GM18498 (cell line): Measurements from ENCODE around the gene WDR70.
"Not testable (repeated sequence)": the region's sequence is repeated elsewhere in the genome, so short reads cannot be mapped to it uniquely, and the experiment has no call there.

Experiments used
- ATAC-seq: cut with Tn5 transposase; IDR thresholded peaks from one replicate; pipeline ENCODE4 v1.9.1; 2021; ENCODE audit warnings: mild to moderate bottlenecking, moderate library complexity; ENCODE audit not compliant: unreplicated experiment

The WDR70 gene

DNA sequence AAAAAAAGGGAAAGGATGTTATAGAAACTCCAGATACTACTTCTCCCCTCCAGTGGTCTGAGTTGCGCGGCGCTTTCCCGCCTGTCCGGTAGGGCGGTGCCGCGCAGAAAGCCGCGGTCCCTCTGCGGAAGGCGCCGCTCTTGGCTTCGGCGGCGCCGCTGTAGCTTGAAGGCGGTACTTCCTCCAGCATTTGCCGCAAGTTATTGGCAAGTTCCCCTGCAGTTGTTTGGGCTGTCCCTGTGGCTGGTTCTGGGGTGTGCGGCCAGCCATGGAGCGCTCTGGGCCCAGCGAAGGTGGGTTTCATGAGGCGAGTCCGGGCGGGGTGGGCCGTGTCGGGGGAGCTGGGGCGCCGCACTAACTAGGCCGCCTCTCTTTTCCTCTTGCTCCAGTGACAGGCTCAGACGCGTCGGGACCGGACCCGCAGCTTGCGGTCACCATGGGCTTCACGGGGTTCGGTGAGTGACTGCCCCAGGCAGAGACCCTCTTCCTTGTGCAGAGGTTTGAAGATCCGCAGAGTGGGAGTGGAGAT, at the start of gene WDR70:
WDR70 (plus strand) TSS at position 219 of the 529 bp plus-strand sequence; CDS start at position 269, 50 bp downstream.
- ATAC-seq: peak; percentile 99

DNA sequence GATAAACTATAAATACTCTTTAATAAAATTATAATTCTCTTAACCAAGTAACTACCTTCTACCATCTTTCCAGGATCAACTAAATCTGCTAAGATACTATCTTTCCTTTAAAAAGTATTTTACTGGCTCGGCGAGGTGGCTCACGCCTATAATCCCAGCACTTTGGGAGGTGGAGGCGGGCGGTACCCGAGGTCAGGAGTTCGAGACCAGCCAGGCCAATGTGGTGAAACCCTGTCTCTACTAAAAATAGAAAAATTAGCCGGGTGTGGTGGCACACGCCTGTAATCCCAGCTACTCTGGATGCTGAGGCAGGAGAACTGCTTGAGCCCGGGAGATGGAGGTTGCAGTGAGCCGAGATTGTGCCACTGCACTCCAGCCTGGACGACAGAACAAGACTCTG, 44.4 kb upstream of the WDR70 start:
- ATAC-seq: not testable (repeated sequence)

DNA sequence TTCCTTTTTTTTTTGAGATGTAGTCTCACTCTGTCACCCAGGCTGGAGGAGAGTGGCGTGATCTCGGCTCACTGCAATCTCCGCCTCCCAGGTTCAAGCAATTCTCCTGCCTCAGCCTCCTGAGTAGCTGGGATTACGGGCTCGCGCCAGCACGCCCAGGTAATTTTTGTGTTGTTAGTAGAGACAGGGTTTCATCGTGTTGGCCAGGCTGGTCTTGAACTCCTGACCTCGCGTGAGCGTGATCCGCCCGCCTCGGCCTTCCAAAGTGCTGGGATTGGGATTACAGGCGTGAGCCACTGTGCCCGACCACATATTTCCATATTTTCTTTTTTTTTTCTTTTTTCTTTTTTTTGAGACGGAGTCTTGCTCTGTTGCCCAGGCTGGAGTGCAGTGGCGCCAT, 36.4 kb upstream of the WDR70 start:
- ATAC-seq: not testable (repeated sequence)

DNA sequence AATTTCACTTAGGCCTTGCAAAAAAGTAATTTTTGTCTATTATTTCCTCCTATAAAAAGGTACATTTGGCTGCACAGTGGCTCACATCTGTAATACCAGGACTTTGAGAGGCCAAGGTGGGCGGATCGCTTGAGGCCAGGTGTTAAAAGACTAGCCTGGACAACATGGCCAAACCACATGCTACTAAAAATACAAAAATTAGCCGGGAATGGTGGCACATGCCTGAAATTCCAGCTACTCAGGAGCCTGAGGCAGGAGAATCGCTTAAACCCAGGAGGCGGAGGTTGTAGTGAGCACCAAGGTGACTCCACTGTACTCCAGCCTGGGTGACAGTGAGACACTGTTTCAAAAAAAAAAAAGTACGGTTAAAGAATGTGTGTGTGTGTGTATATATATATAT, 24.0 kb upstream of the WDR70 start:
- no peak for ATAC-seq

DNA sequence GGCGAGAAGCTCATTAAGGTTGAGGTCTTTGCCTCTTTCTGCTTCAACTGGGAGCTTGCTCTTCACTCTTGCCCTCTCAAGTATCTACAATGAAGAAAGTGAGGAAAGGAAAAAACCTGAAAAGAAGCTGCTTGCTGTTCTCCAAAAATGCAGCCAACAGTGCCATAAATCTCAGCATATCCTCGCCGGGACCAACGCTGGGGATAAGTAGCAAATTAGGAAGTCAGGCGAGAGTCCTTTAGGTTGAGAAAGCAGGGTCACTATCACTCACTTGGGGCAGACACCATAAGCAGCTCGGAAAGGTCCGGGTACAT, 8.6 kb upstream of the WDR70 start:
- peak; percentile 50 for ATAC-seq

DNA sequence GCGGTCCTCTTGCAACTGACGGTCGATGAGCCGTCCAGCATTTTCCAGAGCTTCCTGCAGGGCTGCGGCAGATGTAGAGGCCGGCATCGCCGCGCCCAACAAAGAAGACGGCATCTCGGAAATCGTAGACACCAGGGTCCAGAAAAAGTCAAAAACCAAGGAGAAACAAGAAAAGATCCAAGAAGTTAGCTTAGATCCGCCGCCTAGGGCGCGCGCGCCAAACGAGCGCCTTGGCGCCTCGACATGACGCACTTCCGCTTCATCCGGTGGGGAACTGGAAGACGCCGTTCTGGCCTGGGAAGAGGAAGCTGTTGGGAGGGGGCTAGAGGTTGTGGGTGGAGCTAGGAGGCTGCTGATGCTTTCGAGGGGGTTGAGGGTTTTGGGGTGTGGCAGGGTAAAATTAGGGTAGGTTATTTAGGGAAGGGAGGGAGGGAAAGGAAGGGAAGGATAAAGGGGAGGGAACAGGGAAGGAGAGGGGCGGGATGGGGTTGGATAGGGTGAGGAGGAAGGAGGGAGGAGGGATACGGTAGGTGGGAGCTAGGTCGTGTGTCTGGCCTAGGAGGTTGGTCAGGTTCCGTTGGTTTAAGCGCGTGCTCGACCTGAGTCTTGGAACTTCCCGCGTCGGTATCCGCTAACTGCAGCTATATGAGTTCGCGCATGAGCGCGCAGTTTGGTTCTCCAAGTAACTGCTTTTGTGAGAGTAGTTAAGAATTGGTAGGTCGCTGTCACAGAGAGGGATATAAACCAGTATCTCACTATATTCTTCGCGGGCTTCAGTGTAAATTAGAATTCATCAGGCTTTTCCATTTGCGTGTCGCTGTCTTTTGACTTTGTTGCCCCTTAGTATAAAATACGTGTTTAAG, 8.0 kb upstream of the WDR70 start, which contains the start of gene NUP155:
NUP155 (minus strand) TSS at position 243 of the 863 bp plus-strand sequence; CDS start at position 114, 129 bp downstream.
- ATAC-seq: peak; percentile 95

DNA sequence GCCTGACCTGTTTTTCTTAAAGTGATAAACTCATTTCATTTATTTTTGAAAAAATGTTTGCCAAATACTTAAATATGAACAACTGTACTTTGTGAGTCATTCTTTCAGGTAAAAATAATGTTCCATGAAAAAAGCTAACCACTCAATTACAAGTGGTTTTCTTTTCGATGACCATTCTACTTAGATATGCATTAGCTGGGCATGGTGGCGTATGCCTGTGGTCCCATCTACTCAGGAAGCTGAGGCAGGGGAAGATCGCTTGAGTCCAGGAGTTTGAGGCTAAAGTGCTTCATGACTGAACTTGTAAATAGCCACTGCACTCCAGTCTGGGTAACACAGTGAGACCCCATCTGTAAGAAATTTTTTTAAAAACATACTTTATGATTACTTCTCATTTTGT, 4.0 kb upstream of the WDR70 start:
- no peak for ATAC-seq

DNA sequence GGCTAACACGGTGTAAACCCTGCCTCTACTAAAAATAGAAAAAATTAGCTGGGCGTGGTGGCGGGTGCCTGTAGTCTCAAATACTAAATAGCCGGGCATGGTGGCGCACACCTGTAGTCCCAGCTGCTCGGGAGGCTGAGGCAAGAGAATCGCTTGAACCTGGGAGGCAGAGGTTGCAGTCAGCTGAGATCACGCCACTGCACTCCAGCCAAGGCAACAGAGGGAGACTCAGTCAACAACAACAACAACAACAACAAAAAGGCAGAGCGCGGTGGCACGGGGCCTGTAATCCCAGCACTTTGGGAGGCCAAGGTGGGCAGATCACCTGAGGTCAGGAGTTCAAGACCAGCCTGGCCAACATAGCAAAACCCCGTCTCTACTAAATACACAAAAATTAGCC, 1.1 kb upstream of the WDR70 start:
- not testable (repeated sequence) for ATAC-seq

DNA sequence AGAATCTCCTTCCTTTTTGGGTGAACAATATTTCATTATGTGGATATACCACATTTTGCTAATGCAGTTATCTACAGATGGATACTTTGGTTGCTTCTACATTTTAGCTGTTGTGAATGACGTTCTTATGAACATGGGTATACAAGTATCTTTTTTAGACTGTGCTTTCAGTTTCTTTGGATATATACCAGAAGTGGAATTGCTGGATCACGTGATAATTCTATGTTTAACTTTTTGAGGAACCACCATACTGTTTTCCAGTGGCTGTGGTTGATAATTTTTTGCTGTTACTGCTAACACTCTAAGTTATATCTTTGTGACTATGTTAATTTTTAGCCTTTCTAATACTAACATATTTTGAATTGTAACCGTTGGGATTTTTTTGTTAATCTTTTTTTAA, 12.5 kb downstream of the WDR70 start:
- no peak for ATAC-seq

DNA sequence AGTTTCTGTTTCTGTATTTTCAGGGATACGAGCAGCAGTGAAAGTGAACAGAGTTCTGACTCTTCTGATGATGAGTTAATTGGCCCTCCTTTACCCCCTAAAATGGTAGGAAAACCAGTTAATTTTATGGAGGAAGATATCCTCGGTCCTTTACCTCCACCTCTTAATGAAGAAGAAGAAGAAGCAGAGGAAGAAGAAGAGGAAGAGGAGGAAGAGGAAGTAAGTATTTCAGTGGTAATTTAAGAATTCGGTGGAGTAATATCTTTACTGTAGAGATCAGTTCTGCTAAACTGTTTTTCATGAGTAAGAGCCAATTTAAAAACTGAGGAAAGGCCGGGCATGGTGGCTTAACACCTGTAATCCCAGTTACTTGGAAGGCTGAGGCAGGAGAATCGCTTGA, 17.2 kb downstream of the WDR70 start:
- ATAC-seq: no peak

DNA sequence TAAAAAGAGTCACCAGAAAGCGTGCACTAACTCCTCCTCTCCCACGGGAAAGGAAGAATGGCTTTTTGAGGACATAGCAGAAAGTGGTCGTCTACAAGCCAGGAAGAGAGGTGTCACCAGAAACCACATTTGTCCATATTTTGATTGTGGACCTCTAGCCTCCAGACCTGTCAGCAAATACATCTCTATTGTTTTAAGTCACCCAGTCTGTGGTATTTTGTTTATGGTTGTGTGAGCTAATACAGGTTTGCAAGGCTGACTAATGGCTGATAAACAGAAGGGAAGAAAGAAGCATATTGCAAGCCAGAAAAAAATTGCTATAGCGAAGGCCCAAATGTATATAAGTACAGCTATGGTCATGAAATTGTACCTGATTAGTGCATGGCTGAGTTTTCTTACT, 21.4 kb downstream of the WDR70 start:
- ATAC-seq: no peak

DNA sequence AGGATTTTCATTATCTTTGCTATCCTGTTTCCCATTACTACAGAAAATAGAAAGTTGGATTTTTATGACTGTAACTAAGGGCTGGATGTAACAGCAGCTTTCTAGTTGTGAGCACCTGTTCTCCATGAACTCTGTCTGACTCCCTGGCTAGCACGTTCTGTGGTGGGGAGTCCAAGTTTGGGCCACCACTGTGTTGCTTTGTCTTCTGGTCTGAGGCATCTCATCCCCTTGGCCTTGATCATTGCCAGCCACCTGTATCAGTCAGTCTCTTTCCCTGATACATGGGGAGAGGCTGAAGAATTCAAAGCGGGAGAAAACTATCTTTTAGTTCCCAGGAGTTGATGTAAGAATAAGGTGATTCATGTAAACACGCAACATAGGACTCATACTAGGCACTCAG, 33.4 kb downstream of the WDR70 start:
- ATAC-seq: no peak

DNA sequence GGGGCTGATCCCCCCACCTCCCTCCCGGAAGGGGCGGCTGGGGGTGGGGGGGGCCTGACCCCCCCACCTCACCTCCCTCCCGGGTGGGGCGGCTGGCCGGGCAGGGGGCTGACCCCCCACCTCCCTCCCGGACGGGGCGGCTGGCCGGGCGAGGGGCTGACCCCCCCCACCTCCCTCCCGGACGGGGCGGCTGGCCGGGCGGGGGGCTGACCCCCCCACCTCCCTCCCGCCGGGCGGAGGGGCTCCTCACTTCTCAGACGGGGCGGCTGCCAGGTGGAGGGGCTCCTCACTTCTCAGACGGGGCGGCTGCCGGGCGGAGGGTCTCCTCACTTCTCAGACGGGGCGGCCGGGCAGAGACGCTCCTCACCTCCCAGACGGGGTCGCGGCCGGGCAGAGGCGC, 36.3 kb downstream of the WDR70 start:
- not testable (repeated sequence) for ATAC-seq

DNA sequence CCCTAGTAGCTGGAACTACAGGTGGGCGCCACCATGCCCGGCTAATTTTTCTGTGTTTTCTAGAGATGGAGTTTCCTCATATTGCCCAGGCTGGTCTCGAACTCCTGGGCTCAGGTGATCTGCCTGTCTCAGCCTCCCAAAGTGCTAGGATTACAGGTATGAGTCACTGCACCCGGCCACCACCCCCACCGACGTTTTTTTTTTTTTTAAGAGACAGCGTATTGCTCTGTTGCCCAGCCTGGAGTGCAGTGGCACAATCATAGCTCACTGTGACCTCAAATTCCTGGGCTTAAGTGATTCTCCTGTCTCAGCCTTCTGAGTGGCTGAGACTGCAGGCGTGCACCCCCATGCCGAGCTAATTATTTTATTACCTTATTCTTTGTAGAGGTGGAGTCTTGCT, 38.2 kb downstream of the WDR70 start:
- no peak for ATAC-seq

DNA sequence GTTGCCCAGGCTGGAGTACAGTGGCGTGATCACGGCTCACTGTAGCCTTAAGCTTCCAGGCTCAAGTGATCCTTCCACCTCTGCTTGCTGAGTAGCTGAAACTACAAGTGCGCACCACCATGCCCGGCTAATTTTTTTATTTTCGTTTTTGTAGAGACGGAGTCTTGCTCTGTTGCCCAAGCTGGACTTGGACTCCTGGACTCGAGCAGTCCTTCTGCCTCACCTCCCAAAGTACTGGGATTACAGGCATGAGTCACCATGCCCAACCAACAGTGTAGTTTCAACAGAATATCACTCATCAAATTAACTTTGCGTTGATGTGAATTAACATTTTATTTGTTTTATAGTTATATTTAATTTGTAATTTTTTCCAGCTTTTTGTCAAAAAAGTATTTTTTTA, 45.3 kb downstream of the WDR70 start:
- no peak for ATAC-seq

DNA sequence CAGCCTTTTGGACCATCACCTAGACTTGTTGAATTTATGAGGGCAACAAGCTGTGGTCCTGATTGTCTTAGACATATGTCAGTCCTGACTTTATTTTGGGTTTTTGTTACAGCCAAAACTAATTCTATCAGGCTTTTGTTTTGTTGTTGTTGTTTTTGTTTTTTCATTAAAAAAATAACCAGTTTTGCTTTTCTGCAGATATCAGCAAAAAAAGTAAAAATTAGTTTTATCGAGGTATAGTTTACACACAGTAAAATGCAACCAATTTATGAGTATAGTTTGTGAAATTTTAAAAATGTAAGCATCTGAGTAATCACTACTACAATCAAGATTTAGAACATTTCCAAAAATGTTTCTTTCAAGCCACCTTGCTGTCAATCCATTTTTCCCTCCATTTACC, 48.9 kb downstream of the WDR70 start:
- no peak for ATAC-seq

DNA sequence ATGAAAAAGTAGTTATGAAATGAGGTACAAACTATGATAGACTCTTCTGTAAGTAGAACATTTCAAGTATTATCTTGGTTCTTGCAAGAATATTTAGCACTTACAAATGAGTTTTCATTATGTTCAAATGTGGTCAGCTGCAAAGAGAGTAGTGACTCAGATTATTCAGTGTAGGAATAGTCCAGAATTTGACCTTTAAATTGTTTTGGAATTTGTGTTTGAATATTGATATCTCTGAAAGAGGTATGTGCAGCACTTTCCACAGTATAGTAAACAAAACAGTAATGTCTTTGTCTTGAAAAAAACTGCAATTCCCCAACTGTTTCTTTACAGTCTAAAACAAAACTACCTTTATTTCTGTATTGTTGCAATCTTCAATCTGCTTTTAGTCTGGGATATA, 56.1 kb downstream of the WDR70 start:
- no peak for ATAC-seq

DNA sequence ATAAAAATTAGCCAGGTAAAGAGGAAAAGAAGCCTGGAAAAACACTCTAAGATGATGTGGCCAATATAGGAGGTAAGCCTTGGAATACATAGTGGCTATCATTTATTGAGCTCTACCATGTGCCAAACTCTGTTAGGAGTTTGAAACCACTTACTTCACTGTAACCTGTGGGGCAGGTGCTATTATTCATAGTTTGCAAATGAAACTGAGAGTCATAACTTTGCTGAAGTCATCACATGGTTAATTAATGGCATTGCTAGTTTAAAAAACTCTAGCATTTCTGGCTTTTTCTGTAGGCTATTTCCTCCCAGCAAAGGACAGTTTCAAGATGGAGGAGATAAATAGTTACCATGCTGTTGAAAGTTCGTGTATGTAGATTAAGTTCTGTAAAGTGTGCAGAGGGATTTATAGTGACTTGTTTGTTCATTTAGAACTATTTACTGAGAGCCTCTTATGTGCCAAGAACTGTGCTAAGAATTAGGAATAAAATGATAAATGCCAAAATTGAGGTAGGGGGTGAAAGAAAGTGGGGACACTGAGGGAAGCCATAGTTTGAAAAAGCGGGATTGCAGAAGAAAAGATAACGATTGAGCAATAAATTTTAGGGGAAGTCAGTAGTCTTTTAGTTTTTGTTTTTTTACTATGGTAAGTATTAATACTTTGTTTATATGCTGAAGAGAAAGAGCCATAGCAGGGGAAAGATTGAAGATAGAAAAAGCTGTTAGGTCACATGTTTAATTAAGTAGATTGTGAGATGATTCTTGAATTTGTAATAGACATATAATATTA, 57.2 kb downstream of the WDR70 start:
- ATAC-seq: peak; percentile 71

DNA sequence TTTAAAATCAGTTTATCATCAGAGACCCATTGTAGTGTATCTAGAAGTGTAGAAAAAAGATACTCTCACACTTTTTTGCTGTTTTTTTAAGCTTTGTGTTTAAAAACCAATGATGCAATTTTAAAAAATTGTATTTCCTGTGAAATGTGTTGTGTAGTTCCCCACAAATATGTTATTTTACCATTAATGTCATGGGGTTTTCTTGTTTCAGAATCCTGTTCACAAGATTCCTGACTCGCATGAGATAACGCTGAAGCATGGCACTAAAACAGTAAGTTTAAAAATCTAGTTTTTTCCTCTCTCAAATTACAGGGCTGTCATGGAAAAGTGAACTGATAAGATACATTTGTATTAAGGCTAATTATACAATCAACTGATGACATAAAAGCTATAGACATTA, 58.6 kb downstream of the WDR70 start:
- no peak for ATAC-seq

DNA sequence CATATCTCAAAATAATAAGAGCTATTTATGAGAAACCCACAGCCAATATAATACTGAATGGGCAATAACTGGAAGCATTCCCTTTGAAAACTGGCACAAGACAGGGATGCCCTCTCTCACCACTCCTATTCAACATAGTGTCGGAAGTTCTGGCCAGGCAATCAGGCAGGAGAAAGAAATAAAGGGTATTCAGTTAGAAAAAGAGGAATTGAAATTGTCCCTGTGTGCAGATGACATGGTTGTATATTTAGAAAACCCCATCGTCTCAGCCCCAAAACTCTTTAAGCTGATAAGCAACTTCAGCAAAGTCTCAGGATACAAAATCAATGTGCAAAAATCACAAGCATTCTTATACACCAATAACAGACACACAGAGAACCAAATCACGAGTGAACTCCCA, 66.7 kb downstream of the WDR70 start:
- not testable (repeated sequence) for ATAC-seq

DNA sequence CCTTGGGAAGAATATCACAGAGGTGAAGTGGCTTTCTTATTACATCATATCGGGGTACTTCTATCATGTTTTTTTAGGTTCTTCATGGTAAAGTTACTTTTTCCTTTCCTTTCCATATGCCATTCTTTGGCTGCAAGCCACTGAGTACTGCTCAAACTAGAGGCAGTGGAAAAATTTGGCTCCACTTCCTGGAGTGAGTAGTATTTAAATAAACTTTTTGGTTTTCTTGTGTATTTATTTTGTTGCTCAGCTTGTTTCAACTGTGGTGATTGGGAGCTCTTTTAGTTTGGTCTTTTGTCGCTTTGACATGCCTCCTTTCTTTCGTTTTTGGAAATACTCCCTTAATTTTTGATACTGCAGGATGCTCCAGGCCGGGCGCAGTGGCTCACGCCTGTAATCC, 69.8 kb downstream of the WDR70 start:
- no peak for ATAC-seq

DNA sequence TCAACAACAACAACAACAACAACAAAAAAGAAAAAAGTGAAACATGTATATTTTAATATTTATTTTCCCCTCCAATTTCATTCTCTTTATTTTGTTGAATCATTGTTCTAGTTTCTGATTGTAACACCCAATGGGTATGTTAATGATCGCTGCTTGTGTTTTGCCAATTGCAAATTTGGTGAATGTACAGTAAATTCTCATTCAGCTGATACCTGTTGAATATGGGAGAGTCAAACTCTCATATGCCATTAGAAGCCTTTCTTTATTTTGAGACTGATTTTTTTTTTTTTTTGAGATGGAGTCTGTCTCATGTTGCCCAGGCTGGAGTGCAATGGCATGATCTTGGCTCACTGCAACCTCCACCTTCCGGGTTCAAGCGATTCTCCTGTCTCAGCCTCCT, 72.9 kb downstream of the WDR70 start:
- ATAC-seq: not testable (repeated sequence)
